Liver (tissue), 9 donors: ENCODE measurements around the gene ZFP92. TPM values are rescaled to one million over a fixed set of nuclear protein-coding genes. Genes with fewer than 3 reads are reported as not detected.

Experiments
- DNase-seq: peaks from one replicate; pipeline ENCODE4 v3.0.0-alpha.2; 2017; ENCODE audit warnings: low spot score
- H3K27ac ChIP-seq, 2 donors: one replicate each; pipeline ENCODE4 v1.7.0; 2013; ENCODE audit warnings: inconsistent platforms in 2 of 2, low read length in 2 of 2, control low read depth in 1 of 2, low read depth in 1 of 2, mild to moderate bottlenecking in 1 of 2
- H3K27me3 ChIP-seq, 4 donors: one replicate each; pipeline versions ENCODE4 v1.6.1 to v1.7.0; 2013; ENCODE audit warnings: low read length in 3 of 4, inconsistent platforms in 1 of 4, mild to moderate bottlenecking in 1 of 4, moderate library complexity in 1 of 4; ENCODE audit not compliant: control insufficient read depth in 4 of 4, insufficient read depth in 4 of 4
- H3K36me3 ChIP-seq, 4 donors: one replicate each; pipeline versions ENCODE4 v1.6.1 to v1.7.0; 2013; ENCODE audit warnings: low read length in 3 of 4, mild to moderate bottlenecking in 3 of 4, low read depth in 1 of 4, moderate library complexity in 1 of 4; ENCODE audit not compliant: control insufficient read depth in 4 of 4, insufficient read depth in 3 of 4
- H3K4me1 ChIP-seq, 4 donors: one replicate each; pipeline versions ENCODE4 v1.6.1 to v1.7.0; 2013; ENCODE audit warnings: low read length in 3 of 4, mild to moderate bottlenecking in 3 of 4, moderate library complexity in 1 of 4; ENCODE audit not compliant: control insufficient read depth in 4 of 4, insufficient read depth in 4 of 4
- H3K4me3 ChIP-seq, 3 donors: one replicate each; pipeline versions ENCODE4 v1.6.1 to v1.7.0; 2013; ENCODE audit warnings: low read length in 3 of 3, control low read depth in 1 of 3, low read depth in 1 of 3, mild to moderate bottlenecking in 1 of 3
- H3K9ac ChIP-seq, 2 donors: one replicate each; pipeline ENCODE4 v1.7.0; 2013; ENCODE audit warnings: low read length in 2 of 2, mild to moderate bottlenecking in 2 of 2, moderate library complexity in 2 of 2, control low read depth in 1 of 2, low read depth in 1 of 2
- H3K9me3 ChIP-seq, 4 donors: one replicate each; pipeline versions ENCODE4 v1.6.1 to v1.7.0; 2013; ENCODE audit warnings: low read length in 3 of 4; ENCODE audit not compliant: control insufficient read depth in 4 of 4
- EGR1 ChIP-seq, 2 donors: IDR thresholded peaks; 2 replicates each; pipeline ENCODE4 v1.6.1; 2016 to 2018; ENCODE audit warnings: antibody characterized with exemption in 2 of 2, low read depth in 2 of 2
- FOXA1 ChIP-seq: IDR thresholded peaks from 2 replicates; pipeline ENCODE4 v1.6.1; 2016; ENCODE audit warnings: antibody characterized with exemption
- FOXA2 ChIP-seq: IDR thresholded peaks from 2 replicates; pipeline ENCODE4 v1.6.1; 2016; ENCODE audit warnings: antibody characterized with exemption
- GABPA ChIP-seq, 2 donors: IDR thresholded peaks in 1 of 2; conservative IDR thresholded peaks in 1 of 2; 2 replicates each; pipeline ENCODE4 v1.6.1; 2016; ENCODE audit warnings: antibody characterized with exemption in 2 of 2, mild to moderate bottlenecking in 1 of 2, moderate library complexity in 1 of 2
- HNF4A ChIP-seq, 2 donors: conservative IDR thresholded peaks; 2 replicates each; pipeline ENCODE4 v1.6.1; 2016; ENCODE audit warnings: antibody characterized with exemption in 2 of 2, mild to moderate bottlenecking in 2 of 2
- HNF4G ChIP-seq: IDR thresholded peaks from 2 replicates; pipeline ENCODE4 v1.6.1; 2016; ENCODE audit warnings: antibody characterized with exemption
- JUND ChIP-seq, 2 donors: IDR thresholded peaks; 2 replicates each; pipeline ENCODE4 v1.6.1; 2016; ENCODE audit warnings: antibody characterized with exemption in 2 of 2
- NR2F2 ChIP-seq: IDR thresholded peaks from 2 replicates; pipeline ENCODE4 v1.6.1; 2016; ENCODE audit warnings: antibody characterized with exemption
- RAD21 ChIP-seq, 2 donors: IDR thresholded peaks; 2 replicates each; pipeline ENCODE4 v1.6.1; 2016; ENCODE audit warnings: antibody characterized with exemption in 2 of 2, mild to moderate bottlenecking in 2 of 2
- RXRA ChIP-seq, 2 donors: IDR thresholded peaks; 2 replicates each; pipeline ENCODE4 v1.6.1; 2017 to 2018; ENCODE audit warnings: antibody characterized with exemption in 2 of 2, mild to moderate bottlenecking in 1 of 2
- SP1 ChIP-seq: IDR thresholded peaks from 2 replicates; pipeline ENCODE4 v1.6.1; 2018; ENCODE audit warnings: antibody characterized with exemption, mild to moderate bottlenecking
- TAF1 ChIP-seq: conservative IDR thresholded peaks from 2 replicates; pipeline ENCODE4 v1.6.1; 2016; ENCODE audit warnings: antibody characterized with exemption, mild to moderate bottlenecking
- YY1 ChIP-seq: IDR thresholded peaks from 2 replicates; pipeline ENCODE4 v1.6.1; 2016; ENCODE audit warnings: antibody characterized with exemption, mild to moderate bottlenecking
- WGBS: extraction: QIAGEN DNeasy Blood & Tissue Kit; methylation state at CpG from one replicate; pipeline ENCODE4 v1.1.7; 2013; 5-methylcytosine and 5-hydroxymethylcytosine counted together
- polyA plus RNA-seq, 2 donors: library from polyadenylated mRNA; stranded (reverse) in 1 of 2; unstranded in 1 of 2; fragments of 200-250 nt in 1 of 2; fragments of >200 nt in 1 of 2; fragmentation: Nextera tagmentation in 1 of 2; extraction: Ambion mirVana in 1 of 2; gene quantifications; one replicate each; pipeline versions ENCODE4 v1.2.1 to v1.2.3, GENCODE V29; 2013 to 2015
- total RNA-seq, 2 donors: library from RNA; depleted of rRNA; stranded (reverse); fragments of >200 nt; gene quantifications; one replicate each; pipeline ENCODE4 v1.2.3, GENCODE V29; 2014
- TF ChIP-seq, protein P1 (sequence below): fragments of 150-350 bp; IDR thresholded peaks from 2 replicates; pipeline ENCODE4 v1.5.1; 2017; ENCODE audit warnings: improper control_type of control experiment, low read depth, low read length; ENCODE audit not compliant: missing input control
- TF ChIP-seq, protein P2 (sequence below): IDR thresholded peaks from 2 replicates; pipeline ENCODE4 v1.6.1; 2016; ENCODE audit warnings: antibody characterized with exemption
- TF ChIP-seq, protein P3 (sequence below): IDR thresholded peaks from 2 replicates; pipeline ENCODE4 v1.6.1; 2016; ENCODE audit warnings: antibody characterized with exemption
- TF ChIP-seq, protein P4 (sequence below): IDR thresholded peaks from 2 replicates; pipeline ENCODE4 v1.6.1; 2016; ENCODE audit warnings: antibody characterized with exemption
- TF ChIP-seq, protein P5 (sequence below): IDR thresholded peaks from 2 replicates; pipeline ENCODE4 v1.6.1; 2016; ENCODE audit warnings: antibody characterized with exemption, mild to moderate bottlenecking
- donor health status: healthy.
- donor health status: healthy.
- donor health status: healthy.
- donor health status: healthy.
- donor health status: healthy.

The ZFP92 gene
- total and polyA plus RNA-seq, 4 donors = 0.24 to 1.3 (median 0.44) TPM

DNA sequence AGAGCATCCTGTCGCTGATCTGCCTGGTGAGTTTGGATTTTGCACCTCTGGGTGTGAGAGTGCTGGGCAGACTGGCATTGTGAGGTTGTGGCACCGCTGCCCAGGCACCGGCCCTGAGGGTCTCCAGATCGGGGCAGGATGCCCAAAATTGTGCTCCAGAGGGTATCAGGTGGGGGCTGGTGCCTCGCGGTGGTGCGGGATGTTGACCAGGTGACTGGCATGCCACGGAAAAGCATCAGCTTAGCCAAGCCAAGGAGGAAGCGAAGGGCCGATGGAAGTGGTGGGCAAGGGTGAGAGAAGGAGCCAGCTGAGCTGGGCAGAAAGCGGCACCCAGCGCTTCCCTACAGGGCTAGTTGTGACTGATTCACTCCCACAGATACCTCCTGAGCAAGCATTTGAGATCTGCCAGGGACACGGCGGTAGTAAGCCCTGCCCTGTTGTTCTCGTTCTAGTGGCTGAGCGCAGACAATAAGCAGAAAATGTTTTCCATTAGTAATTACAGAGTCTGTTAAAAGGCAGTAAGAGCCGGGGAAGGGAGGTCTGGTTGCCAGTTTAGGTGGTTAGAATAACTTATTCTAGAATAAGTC is 809 bp downstream of the ZFP92 start:
- Histone ChIP-seq H3K36me3 (no peaks in the 10 kb centered on the region), H3K9me3 (no peaks in the 10 kb centered on the region), H3K27ac (no peak overlapping the region), H3K4me1 (peaks cover 4 to 19% (median 10%) of the 10 kb centered on the region in 4 donors), H3K27me3 (no peaks in the 10 kb centered on the region), H3K4me3 (peak overlapping the region in 1 of 3 donors; percentile 48), H3K9ac (no peak overlapping the region)
- WGBS = 63% methylated on average over 17 of the region's 17 CpGs
- TF ChIP-seq FOXA1 (no peak), RXRA (IDR thresholded peaks at IDR 0.05) (no peak), TAF1 (no peak), FOXA2 (no peak), HNF4G (no peak), JUND (IDR thresholded peaks at IDR 0.05) (no peak), HNF4A (conservative IDR thresholded peaks at IDR 0.05) (no peak), RAD21 (IDR thresholded peaks at IDR 0.05) (no peak), GABPA (IDR thresholded peaks at IDR 0.05 in 1 of 2, conservative IDR thresholded peaks at IDR 0.05 in 1 of 2) (no peak), EGR1 (IDR thresholded peaks at IDR 0.05; ENCODE audit: low read depth in 2 of 2) (no peak), YY1 (no peak)
- TF ChIP-seq, protein P1, sequence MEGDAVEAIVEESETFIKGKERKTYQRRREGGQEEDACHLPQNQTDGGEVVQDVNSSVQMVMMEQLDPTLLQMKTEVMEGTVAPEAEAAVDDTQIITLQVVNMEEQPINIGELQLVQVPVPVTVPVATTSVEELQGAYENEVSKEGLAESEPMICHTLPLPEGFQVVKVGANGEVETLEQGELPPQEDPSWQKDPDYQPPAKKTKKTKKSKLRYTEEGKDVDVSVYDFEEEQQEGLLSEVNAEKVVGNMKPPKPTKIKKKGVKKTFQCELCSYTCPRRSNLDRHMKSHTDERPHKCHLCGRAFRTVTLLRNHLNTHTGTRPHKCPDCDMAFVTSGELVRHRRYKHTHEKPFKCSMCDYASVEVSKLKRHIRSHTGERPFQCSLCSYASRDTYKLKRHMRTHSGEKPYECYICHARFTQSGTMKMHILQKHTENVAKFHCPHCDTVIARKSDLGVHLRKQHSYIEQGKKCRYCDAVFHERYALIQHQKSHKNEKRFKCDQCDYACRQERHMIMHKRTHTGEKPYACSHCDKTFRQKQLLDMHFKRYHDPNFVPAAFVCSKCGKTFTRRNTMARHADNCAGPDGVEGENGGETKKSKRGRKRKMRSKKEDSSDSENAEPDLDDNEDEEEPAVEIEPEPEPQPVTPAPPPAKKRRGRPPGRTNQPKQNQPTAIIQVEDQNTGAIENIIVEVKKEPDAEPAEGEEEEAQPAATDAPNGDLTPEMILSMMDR = no peak
- TF ChIP-seq, protein P2, sequence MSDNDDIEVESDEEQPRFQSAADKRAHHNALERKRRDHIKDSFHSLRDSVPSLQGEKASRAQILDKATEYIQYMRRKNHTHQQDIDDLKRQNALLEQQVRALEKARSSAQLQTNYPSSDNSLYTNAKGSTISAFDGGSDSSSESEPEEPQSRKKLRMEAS = no peak
- TF ChIP-seq, protein P3, sequence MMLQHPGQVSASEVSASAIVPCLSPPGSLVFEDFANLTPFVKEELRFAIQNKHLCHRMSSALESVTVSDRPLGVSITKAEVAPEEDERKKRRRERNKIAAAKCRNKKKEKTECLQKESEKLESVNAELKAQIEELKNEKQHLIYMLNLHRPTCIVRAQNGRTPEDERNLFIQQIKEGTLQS = no peak
- DNase-seq = no peak

DNA sequence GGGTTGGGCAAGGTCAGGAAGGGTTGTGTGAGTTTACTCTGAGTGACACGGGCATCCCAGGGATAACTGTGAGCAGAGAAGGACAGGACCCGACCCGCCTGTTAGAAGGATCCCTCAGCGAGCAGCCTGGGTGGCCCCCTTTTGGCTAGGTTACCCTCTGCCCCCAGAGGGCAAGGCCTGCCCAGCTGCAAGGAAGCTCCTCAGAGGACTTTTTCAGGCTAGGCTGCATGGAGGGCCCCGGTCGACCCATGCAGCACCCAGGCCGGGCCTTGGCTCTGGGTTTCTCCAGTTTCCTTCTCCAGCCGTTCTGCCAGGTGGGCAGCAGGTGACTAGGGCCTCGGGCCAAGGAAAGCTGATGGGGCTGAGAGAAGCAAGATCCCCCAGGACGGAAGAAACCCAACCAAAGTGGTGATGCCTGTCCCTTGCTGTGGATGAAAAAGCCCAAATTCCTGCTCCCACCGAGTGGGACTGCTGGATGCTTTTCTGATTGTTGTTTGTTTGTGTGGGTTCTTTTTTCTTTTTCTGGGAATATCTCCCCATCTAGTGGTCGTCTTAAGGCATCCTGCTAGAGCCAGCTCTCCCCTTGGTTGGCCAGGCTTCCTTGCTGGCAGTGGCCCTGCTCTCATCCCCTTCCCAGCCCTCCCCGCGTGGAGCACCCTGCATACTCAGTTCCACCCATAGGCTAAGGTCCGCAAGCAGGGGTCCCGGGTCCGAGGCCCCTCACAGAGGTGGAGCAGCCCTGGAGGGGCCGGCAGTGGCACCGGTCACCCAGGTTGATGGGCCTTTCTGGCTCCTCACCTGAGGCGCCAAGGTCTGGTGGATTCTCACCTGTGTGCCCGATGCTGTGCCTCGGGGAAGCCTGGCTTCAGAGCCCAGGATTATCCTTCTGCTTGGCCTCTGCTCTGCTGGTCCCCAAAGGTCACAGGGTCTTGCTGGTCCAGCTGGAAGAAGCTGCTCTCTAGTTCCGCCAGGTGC is 1.8 kb downstream of the ZFP92 start:
- WGBS = 81% methylated on average over 23 of the region's 23 CpGs
- H3K27me3 ChIP-seq = no peaks in the 10 kb centered on the region
- H3K9ac ChIP-seq = no peak overlapping the region
- peaks cover 4 to 19% (median 10%) of the 10 kb centered on the region in 4 donors for H3K4me1 ChIP-seq
- H3K4me3 ChIP-seq = no peak overlapping the region
- H3K9me3 ChIP-seq = no peaks in the 10 kb centered on the region
- H3K36me3 ChIP-seq = no peaks in the 10 kb centered on the region
- DNase-seq = no peak
- no peak overlapping the region for H3K27ac ChIP-seq
- TF ChIP-seq SP1 = no peak
- TF ChIP-seq, protein P2 = no peak
- no peak for TF ChIP-seq HNF4G
- TF ChIP-seq TAF1 = no peak
- no peak for TF ChIP-seq GABPA (IDR thresholded peaks at IDR 0.05 in 1 of 2, conservative IDR thresholded peaks at IDR 0.05 in 1 of 2)
- no peak for TF ChIP-seq EGR1 (IDR thresholded peaks at IDR 0.05; ENCODE audit: low read depth in 2 of 2)
- TF ChIP-seq FOXA1 = no peak
- no peak for TF ChIP-seq RAD21 (IDR thresholded peaks at IDR 0.05)
- TF ChIP-seq NR2F2 = no peak
- TF ChIP-seq, protein P4, sequence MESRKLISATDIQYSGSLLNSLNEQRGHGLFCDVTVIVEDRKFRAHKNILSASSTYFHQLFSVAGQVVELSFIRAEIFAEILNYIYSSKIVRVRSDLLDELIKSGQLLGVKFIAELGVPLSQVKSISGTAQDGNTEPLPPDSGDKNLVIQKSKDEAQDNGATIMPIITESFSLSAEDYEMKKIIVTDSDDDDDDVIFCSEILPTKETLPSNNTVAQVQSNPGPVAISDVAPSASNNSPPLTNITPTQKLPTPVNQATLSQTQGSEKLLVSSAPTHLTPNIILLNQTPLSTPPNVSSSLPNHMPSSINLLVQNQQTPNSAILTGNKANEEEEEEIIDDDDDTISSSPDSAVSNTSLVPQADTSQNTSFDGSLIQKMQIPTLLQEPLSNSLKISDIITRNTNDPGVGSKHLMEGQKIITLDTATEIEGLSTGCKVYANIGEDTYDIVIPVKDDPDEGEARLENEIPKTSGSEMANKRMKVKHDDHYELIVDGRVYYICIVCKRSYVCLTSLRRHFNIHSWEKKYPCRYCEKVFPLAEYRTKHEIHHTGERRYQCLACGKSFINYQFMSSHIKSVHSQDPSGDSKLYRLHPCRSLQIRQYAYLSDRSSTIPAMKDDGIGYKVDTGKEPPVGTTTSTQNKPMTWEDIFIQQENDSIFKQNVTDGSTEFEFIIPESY = no peak
- TF ChIP-seq, protein P5, sequence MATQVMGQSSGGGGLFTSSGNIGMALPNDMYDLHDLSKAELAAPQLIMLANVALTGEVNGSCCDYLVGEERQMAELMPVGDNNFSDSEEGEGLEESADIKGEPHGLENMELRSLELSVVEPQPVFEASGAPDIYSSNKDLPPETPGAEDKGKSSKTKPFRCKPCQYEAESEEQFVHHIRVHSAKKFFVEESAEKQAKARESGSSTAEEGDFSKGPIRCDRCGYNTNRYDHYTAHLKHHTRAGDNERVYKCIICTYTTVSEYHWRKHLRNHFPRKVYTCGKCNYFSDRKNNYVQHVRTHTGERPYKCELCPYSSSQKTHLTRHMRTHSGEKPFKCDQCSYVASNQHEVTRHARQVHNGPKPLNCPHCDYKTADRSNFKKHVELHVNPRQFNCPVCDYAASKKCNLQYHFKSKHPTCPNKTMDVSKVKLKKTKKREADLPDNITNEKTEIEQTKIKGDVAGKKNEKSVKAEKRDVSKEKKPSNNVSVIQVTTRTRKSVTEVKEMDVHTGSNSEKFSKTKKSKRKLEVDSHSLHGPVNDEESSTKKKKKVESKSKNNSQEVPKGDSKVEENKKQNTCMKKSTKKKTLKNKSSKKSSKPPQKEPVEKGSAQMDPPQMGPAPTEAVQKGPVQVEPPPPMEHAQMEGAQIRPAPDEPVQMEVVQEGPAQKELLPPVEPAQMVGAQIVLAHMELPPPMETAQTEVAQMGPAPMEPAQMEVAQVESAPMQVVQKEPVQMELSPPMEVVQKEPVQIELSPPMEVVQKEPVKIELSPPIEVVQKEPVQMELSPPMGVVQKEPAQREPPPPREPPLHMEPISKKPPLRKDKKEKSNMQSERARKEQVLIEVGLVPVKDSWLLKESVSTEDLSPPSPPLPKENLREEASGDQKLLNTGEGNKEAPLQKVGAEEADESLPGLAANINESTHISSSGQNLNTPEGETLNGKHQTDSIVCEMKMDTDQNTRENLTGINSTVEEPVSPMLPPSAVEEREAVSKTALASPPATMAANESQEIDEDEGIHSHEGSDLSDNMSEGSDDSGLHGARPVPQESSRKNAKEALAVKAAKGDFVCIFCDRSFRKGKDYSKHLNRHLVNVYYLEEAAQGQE = no peak
- TF ChIP-seq, protein P1 = no peak
- no peak for TF ChIP-seq HNF4A (conservative IDR thresholded peaks at IDR 0.05)
- TF ChIP-seq FOXA2 = no peak
- TF ChIP-seq YY1 = no peak
- TF ChIP-seq RXRA (IDR thresholded peaks at IDR 0.05) = no peak
